BJ (cell line): ENCODE measurements around the gene FAM181A. TPM values are rescaled to one million over a fixed set of nuclear protein-coding genes. Genes with fewer than 3 reads are reported as not detected.
A peak's percentile ranks its signal among the peaks of the same experiment; 100 is the strongest.

Source experiments
- CTCF ChIA-PET: fragments of 350-600 bp; formaldehyde crosslinking; extraction: SDS; loops from one replicate; lab custom pipeline; 2021; ENCODE audit warnings: antibody characterized with exemption, inconsistent platforms; lab: Yijun Ruan, JAX
- POLR2A ChIA-PET: fragments of 300-600 bp; sonication (Branson Sonifier 250); formaldehyde crosslinking; extraction: SDS; loops from one replicate; lab custom pipeline; 2021; ENCODE audit warnings: antibody characterized with exemption; lab: Charles Lee
- DNase-seq: peaks from one replicate; pipeline ENCODE4 v3.0.0-alpha.2; 2011; ENCODE audit warnings: low read depth
- H3K27me3 ChIP-seq: 2 replicates; pipeline ENCODE4 v1.6.0; 2011; ENCODE audit warnings: low read length; ENCODE audit not compliant: control insufficient read depth, insufficient read depth
- H3K36me3 ChIP-seq: 2 replicates; pipeline ENCODE4 v1.5.1; 2011; ENCODE audit warnings: low read length; ENCODE audit not compliant: control insufficient read depth, insufficient read depth
- H3K4me3 ChIP-seq: 2 replicates; pipeline ENCODE4 v1.5.1; 2011; ENCODE audit warnings: low read depth, mild to moderate bottlenecking, control low read depth, low read length
- CTCF ChIP-seq: IDR thresholded peaks from 2 replicates; pipeline ENCODE4 v1.5.1; 2011; ENCODE audit warnings: low read depth, mild to moderate bottlenecking, control low read depth, inconsistent platforms, low read length, moderate library complexity; ENCODE audit not compliant: insufficient read depth
- polyA plus RNA-seq: library from polyadenylated mRNA; depleted of rRNA; stranded (reverse); fragments of >200 nt; gene quantifications from 2 replicates; pipeline ENCODE4 v1.2.3, GENCODE V29; 2011

The FAM181A gene
- polyA plus RNA-seq, 1 experiment = not detected

- H3K27me3 ChIP-seq = no peaks in the 10 kb centered on the region
- ChIA-PET POLR2A (no interaction called here), CTCF (interaction anchor here (1.5 to 2.4 kb wide), 3 partner anchors 9 to 33 kb away, joined by 4 to 6 read pairs (median 6); no protein-coding TSS in a partner anchor)
- peak; percentile 67 for TF ChIP-seq CTCF
- no peak for DNase-seq
- no peaks in the 10 kb centered on the region for H3K36me3 ChIP-seq
- no peak overlapping the region for H3K4me3 ChIP-seq
Observed at GRCh38 chr14:93906341-93907329, 20.5 kb upstream of the FAM181A start.

GRCh38 chr14:93909429-93910128 lies 17.6 kb upstream of the FAM181A start:
- no peaks in the 10 kb centered on the region for H3K36me3 ChIP-seq
- TF ChIP-seq CTCF = no peak
- H3K4me3 ChIP-seq = no peak overlapping the region
- ChIA-PET POLR2A (no interaction called here), CTCF (interaction anchor here (1.4 kb wide), 1 partner anchor 14 kb away, joined by 3 read pairs; no protein-coding TSS in a partner anchor)
- no peaks in the 10 kb centered on the region for H3K27me3 ChIP-seq
- DNase-seq = no peak

- no peak for TF ChIP-seq CTCF
- H3K4me3 ChIP-seq = no peak overlapping the region
- DNase-seq = no peak
- CTCF ChIA-PET = interaction anchor here (1.5 kb wide), 1 partner anchor 19 kb away, joined by 3 read pairs; no protein-coding TSS in a partner anchor
- no peaks in the 10 kb centered on the region for H3K27me3 ChIP-seq
- POLR2A ChIA-PET = no interaction called here
- H3K36me3 ChIP-seq = no peaks in the 10 kb centered on the region
Observed at GRCh38 chr14:93911975-93912615, 15.0 kb upstream of the FAM181A start.

GRCh38 chr14:93912782-93913181 lies 14.4 kb upstream of the FAM181A start:
- ChIA-PET CTCF (no interaction called here), POLR2A (no interaction called here)
- H3K4me3 ChIP-seq = no peak overlapping the region
- no peak for DNase-seq
- no peak for TF ChIP-seq CTCF
- H3K36me3 ChIP-seq = no peaks in the 10 kb centered on the region
- no peaks in the 10 kb centered on the region for H3K27me3 ChIP-seq
